ENCODE measurements around the gene OR51L1. TPM values are rescaled to one million over a fixed set of nuclear protein-coding genes. Genes with fewer than 3 reads are reported as not detected.

The OR51L1 gene
- total RNA-seq, 4 donors from 2014 or later, result not detected

- peak in 1 of 3 donors; percentile 53 for DNase-seq
Measured at GRCh38 chr11:5004424-5005274, 10.0 kb downstream of the OR51L1 start.

GRCh38 chr11:5007561-5007960, 12.9 kb downstream of the OR51L1 start:
- no peak overlapping the region for H3K27ac ChIP-seq
- H3K36me3 ChIP-seq, result no peaks in the 10 kb centered on the region
- no peaks in the 10 kb centered on the region for H3K9me3 ChIP-seq
- TF ChIP-seq CTCF (IDR thresholded peaks at IDR 0.05) (no peak), POLR2A (IDR thresholded peaks at IDR 0.05) (no peak)
- H3K27me3 ChIP-seq, result no peaks in the 10 kb centered on the region
- no peaks in the 10 kb centered on the region for H3K4me1 ChIP-seq
- no peak for DNase-seq
- H3K4me3 ChIP-seq, result no peak overlapping the region

More at GRCh38 chr11:5004424-5005274, 10.0 kb downstream of the OR51L1 start:
- no peak overlapping the region for H3K4me3 ChIP-seq
- H3K4me1 ChIP-seq, result no peaks in the 10 kb centered on the region
- no peaks in the 10 kb centered on the region for H3K27me3 ChIP-seq
- no peak overlapping the region for H3K27ac ChIP-seq
- TF ChIP-seq POLR2A (IDR thresholded peaks at IDR 0.05) (no peak), CTCF (IDR thresholded peaks at IDR 0.05) (peak in 3 of 6 experiments; percentile 37 to 45 (median 41))
- H3K36me3 ChIP-seq, result no peaks in the 10 kb centered on the region
- no peaks in the 10 kb centered on the region for H3K9me3 ChIP-seq

- H3K4me3 ChIP-seq, result no peak overlapping the region
- H3K4me1 ChIP-seq, result no peaks in the 10 kb centered on the region
- TF ChIP-seq POLR2A (IDR thresholded peaks at IDR 0.05) (no peak), CTCF (IDR thresholded peaks at IDR 0.05) (no peak)
- no peaks in the 10 kb centered on the region for H3K27me3 ChIP-seq
- DNase-seq, result no peak
- no peaks in the 10 kb centered on the region for H3K36me3 ChIP-seq
- no peak overlapping the region for H3K27ac ChIP-seq
- H3K9me3 ChIP-seq, result no peaks in the 10 kb centered on the region
Measured at GRCh38 chr11:5011254-5011653, 16.6 kb downstream of the OR51L1 start.

- H3K4me1 ChIP-seq, result no peaks in the 10 kb centered on the region
- H3K9me3 ChIP-seq, result no peaks in the 10 kb centered on the region
- no peaks in the 10 kb centered on the region for H3K27me3 ChIP-seq
- TF ChIP-seq CTCF (IDR thresholded peaks at IDR 0.05) (no peak), POLR2A (IDR thresholded peaks at IDR 0.05) (no peak)
- H3K4me3 ChIP-seq, result no peak overlapping the region
- no peaks in the 10 kb centered on the region for H3K36me3 ChIP-seq
- H3K27ac ChIP-seq, result no peak overlapping the region
- DNase-seq, result no peak
Measured at GRCh38 chr11:5013012-5013411, 18.4 kb downstream of the OR51L1 start.

DNA sequence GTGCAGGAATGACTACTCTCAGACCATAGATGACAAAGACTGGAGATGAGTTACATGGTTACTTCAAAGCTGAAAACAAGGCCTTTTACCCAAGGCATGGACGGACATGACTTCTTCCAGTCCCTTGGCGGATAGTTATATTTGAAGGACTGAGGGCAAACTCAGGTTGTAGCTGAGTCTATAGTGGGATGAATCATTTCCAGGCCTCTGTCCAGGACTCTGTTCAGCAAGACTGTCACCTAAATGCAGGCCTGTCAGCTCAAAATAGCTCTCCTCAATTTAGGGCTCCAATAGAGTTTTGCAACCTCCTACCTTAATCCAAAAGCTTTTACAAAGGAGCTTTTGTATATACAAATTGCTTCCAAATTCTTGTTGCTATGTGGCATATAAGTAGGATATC, 27.3 kb downstream of the OR51L1 start:
- Histone ChIP-seq H3K4me3 (no peak overlapping the region), H3K9me3 (no peaks in the 10 kb centered on the region), H3K4me1 (no peaks in the 10 kb centered on the region), H3K36me3 (no peaks in the 10 kb centered on the region), H3K27ac (no peak overlapping the region), H3K27me3 (no peaks in the 10 kb centered on the region)
- TF ChIP-seq CTCF (IDR thresholded peaks at IDR 0.05), result no peak
- TF ChIP-seq POLR2A (IDR thresholded peaks at IDR 0.05), result no peak
- no peak for DNase-seq
